GM10847 (cell line): Measurements from ENCODE around the gene RAPGEF6.

Experiments used
- POLR2A ChIP-seq: IDR thresholded peaks from 2 replicates; pipeline ENCODE4 v1.6.1; 2011; ENCODE audit not compliant: insufficient read length; ENCODE audit errors: extremely low read depth

The RAPGEF6 gene

DNA sequence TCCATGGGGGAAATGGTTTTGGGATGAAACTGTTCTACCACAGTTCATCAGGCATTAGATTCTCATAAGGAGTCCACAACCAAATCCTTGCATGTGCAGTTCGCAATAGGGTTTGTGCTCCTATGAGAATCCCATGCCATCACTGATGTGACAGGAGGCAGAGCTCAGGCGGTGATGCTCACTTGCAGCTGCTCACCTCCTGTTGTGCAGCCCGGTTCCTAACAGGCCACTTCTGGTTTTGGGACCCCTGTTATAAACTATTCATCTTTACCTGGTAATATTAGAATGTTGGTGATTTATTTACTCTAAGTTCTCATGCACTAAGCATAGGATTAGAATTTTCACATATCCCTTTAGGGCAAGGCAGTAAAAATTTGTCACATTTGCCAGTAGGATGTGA is 248.9 kb downstream of the RAPGEF6 start:
- no peak for TF ChIP-seq POLR2A

DNA sequence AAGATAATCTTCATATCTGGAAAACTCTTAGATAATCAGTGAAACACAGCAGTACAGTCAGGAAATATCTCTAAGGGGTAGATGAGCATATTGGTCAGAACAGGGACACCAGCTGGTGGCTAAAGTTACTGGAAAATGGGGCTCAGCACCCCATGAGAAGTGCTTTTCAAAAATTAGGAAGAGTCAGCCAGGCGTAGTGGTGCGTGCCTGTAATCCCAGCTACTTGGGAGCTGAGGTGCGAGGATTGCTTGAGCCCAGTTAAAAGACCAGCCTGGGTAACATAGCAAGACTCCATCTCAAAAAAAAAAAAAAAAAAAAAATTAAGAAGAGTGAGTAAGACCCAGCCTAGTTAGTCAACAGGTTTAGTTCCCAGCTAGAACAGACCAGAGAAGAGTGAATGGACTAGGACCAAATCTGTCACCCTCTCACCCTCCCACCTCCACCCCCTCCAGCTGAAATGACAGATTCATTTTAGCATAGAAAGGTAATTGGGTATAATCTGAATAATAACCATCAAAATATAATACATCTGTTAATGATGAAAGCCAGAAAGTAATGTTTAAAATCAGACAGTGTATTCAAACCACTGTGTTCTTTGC is 250.3 kb downstream of the RAPGEF6 start:
- TF ChIP-seq POLR2A: no peak

DNA sequence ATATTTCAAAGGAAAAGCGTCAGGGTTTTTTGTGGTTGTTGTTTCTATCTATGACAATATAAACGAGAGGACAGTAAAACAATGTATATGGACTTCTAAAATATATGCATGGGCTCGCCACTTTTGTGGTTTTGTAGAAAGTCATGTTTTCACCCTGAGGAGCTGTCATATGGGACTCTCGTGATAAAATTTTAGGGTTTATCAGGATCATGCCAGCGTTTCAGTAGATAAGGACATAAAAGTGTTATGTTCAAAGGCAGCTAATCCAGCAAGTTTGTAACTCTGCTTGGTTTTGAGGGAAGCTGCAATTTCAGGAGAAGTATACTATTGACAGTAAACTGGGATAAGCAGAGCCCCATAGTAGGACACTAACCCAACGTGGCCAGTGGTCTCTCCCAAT is 250.9 kb downstream of the RAPGEF6 start:
- TF ChIP-seq POLR2A: no peak

DNA sequence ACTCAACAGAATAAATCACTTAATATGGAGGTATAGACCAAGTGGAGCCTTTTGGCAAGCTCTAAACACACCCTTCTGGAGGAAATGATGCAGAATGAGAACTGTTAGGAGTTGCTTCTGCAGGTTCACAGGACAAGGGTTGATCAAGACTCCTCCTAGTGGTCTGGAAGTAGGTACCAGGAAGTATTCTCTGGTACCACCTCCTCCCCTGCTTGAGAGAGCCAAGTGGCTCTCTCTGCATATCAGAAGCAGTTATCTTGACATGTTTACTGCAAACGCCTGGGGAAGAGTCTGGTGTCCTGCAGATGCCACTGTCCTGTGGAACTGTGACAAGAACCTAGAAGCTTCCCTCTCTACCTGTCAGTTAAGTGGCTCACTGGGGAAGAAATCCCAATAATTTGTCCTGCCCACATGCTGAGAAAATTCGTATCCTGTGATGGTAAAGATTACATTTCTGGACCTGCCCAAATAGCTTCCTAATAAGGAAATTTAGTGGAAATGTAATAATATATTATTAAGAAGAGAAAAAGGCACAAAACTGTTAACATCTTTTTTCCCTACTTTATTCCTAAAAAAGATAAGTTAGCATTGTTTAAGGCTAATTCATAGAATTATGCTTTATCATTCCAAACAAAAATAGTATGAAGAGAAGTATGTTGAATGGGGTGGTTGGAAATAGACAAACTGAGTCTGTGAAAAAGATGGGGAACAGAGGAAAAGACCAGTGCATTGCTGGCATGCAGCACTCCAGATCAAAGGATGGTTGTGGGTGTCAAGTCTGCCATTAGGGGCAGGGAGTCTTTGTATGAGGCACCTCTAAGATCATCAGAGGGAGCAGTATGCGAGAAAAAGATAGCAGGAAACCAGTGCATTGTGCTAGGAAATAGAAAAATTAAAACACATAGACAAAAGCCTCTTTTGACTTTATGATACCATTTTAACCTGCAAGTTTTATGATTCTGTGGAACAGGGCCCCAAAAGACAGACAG is 252.3 kb downstream of the RAPGEF6 start:
- TF ChIP-seq POLR2A: no peak

DNA sequence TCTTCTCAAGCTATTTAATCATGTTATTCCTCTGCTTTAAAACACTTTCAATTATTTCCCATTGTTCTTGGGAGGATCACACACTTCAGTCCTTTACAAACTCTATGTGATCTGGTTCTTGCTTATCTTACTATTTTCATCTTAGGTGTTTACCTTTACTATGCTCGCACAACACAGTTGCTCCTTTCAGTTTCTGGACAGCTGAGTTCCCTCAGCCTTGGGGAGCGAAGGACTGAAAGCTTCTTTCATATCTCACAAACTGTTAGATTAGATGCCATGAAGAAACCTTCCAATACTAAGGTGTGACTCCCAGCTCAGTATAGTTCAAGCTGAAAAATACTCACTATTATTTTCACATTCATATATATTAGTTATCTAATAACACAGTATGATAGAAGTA is 253.3 kb downstream of the RAPGEF6 start:
- no peak for TF ChIP-seq POLR2A

DNA sequence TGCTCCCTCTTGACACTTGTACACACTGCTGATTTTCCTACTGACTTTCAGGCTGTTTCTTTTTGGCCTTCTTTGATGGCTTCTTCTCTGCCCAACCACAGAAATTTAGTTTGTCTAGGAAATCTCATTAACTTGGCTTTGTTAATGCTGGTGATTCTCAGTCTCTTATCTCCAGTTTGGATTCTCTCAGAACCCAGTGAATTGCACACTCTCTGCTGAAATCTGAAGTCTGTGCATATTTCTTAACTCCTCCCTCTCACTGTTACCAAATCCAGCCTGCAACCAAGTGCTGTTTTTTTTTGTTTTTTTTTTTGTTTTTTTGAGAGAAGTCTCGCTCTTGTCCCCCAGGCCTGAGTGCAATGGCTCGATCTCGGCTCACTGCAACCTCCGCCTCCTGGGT is 254.0 kb downstream of the RAPGEF6 start:
- TF ChIP-seq POLR2A: no peak

DNA sequence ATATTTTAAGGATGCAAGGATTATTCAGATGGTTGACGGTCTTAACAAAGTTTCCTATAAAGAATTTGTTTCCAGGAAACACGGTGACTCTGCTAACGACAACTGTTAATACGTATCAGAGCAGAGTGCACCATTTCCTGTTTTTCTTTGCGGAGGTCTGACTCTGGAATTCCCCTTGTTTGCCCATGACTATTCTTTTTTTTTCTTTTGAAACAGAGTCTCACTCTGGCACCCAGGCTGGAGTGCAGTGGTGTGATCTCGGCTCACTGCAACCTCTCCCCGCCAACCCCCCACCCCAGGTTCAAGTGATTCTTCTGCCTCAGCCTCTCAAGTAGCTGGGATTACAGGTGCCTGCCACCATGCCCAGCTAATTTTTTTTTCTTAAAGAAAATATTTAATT is 255.3 kb downstream of the RAPGEF6 start:
- TF ChIP-seq POLR2A: no peak

DNA sequence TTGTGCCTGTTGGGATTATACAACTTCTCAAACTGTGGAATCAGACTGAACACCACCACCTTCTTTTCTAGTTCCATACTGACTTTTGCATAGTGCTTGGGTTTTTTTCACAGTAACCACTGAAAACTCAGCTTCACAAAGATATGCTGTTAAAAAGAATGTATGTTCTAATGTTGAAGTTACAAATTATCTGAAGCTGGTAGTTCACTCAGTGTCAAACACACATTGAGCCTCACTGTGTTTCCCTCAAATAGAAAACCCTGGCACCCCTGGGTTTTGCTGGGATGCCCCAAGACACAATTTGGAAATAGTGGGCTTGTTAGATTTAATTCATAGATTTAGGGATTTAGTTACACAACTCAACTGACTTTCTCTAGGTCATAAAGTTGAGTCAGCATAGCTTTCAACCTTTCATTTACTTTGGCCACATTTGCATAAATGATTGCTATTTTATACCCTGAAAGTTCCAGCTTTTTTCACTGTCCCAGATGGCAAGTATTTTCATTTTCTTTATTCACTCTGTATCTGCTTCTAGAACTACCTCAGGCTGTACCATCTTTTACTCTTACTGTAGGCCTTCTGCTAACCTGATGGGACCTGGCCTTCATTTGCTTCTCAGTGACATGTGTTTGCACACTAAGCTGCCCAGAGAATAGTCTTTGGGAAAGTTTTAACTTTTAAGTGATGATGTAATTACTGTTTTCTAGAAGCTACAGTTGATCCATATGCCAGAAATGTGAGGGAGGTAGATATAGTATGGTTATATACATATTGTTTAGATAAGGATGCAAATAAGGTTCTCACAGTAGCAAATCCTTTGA is 256.1 kb downstream of the RAPGEF6 start:
- TF ChIP-seq POLR2A: no peak

DNA sequence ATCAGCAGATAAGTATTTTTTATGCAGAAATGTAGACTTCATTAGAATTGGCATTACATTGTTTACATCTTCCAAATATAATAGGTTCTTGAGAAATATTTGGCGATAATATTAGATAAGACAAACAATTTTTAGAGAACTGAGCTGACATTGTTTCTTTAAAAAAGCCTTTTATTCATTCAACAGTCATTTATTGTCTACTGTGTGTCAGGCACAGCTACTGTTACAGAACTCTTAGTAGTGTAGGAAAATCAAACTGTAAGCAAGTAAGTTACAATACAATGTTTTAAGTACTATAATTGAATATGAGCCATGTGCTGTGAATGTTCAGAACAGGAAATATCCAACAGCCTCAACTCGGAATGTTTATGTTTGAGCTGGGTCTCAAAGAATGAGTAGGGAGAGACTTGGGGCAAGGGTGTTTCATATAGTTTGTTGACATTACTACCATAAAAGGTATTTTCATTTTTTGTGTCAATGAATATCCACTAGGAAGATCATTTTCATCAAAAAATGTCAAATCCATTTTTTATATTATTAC is 257.2 kb downstream of the RAPGEF6 start:
- no peak for TF ChIP-seq POLR2A

DNA sequence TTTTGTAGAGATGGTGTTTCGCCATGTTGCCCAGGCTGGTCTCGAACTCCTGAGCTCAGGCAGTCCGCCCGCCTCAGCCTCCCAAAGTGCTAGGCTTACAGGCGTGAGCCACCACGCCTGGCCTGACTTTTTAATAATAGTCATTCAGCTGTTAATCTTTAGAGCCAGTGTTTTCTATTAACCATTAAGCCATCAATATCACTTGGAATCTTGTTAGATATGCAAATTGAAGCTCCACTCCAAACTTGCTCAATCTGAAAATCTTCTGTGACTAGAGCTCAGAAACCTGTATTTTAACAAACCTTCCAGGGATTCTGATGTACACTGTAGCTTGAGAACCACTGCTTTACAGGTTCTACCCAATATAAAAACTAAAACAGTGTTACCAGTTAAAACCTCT is 257.7 kb downstream of the RAPGEF6 start:
- no peak for TF ChIP-seq POLR2A

DNA sequence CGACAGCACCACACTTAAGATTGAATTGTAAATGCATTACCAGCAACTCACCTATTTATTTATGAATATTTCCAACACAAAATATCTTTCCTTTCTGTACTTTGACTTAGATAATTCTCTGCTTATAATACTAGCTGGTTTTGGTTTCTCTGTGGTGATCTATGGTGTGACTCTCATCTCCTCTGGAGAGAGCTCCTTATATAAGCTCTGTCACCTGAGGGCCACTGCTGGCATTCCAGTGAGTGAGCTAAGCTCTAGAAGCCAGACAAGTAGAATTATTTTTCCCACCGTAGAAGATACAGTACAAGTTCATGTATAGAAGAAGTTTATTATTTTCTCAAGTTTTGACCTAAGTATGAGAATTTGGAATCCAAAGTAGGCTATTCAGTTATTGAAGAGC is 259.7 kb downstream of the RAPGEF6 start:
- no peak for TF ChIP-seq POLR2A
